Panc1 (cell line): ENCODE measurements around the gene COL23A1. TPM values are rescaled to one million over a fixed set of nuclear protein-coding genes. Genes with fewer than 3 reads are reported as not detected.

Experiments used
- ATAC-seq: fragments of 200-7000 bp; cut with Tn5 transposase; 2 replicates; pipeline ENCODE4 v1.9.1; 2020; ENCODE audit warnings: mild to moderate bottlenecking, moderate library complexity
- BruUV-seq: library from RNA; stranded (reverse); fragments of 400-500 nt; replicated peaks from 2 replicates; lab custom pipeline; 2021; lab: Mats Ljungman, UMichigan
- CTCF ChIA-PET: fragments of 300-600 bp; sonication (Branson Sonifier 250); formaldehyde crosslinking; loops from one replicate; lab custom pipeline; 2022; ENCODE audit warnings: antibody characterized with exemption; lab: Charles Lee
- POLR2A ChIA-PET: fragments of 300-600 bp; sonication (Branson Sonifier 250); formaldehyde crosslinking; loops from one replicate; lab custom pipeline; 2022; ENCODE audit warnings: antibody characterized with exemption; lab: Charles Lee
- DNase-seq: peaks from one replicate; pipeline ENCODE4 v3.0.0-alpha.2; 2010; ENCODE audit warnings: low read depth, low spot score
- H3K27ac ChIP-seq: 2 replicates; pipeline ENCODE4 v1.5.1; 2011; ENCODE audit warnings: mild to moderate bottlenecking, low read length, inconsistent platforms
- H3K27me3 ChIP-seq: fragments of 200-500 bp; sonication (Bioruptor generic); 2 replicates; pipeline ENCODE4 v1.6.0; 2014; ENCODE audit warnings: low read length, inconsistent platforms; ENCODE audit not compliant: control insufficient read depth, insufficient read depth
- H3K36me3 ChIP-seq: fragments of 200-500 bp; sonication (Bioruptor generic); 2 replicates; pipeline ENCODE4 v1.5.1; 2014; ENCODE audit warnings: inconsistent platforms, mild to moderate bottlenecking, low read length, moderate library complexity; ENCODE audit not compliant: control insufficient read depth, insufficient read depth
- H3K4me1 ChIP-seq: 2 replicates; pipeline ENCODE4 v1.5.1; 2011; ENCODE audit warnings: inconsistent platforms, mild to moderate bottlenecking, low read length, moderate library complexity; ENCODE audit not compliant: control insufficient read depth, insufficient read depth
- H3K4me3 ChIP-seq, 2 experiments: 2 replicates each; pipeline ENCODE4 v1.5.1; 2011 to 2012; ENCODE audit warnings: low read depth in 2 of 2, low read length in 2 of 2, mild to moderate bottlenecking in 2 of 2, inconsistent platforms in 1 of 2, moderate library complexity in 1 of 2
- H3K9me3 ChIP-seq: fragments of 200-500 bp; sonication (Bioruptor generic); 2 replicates; pipeline ENCODE4 v1.5.1; 2014; ENCODE audit warnings: low read depth, mild to moderate bottlenecking, inconsistent platforms, low read length, moderate library complexity; ENCODE audit not compliant: control insufficient read depth, insufficient read depth
- POLR2AphosphoS5 ChIP-seq: IDR thresholded peaks from 2 replicates; pipeline ENCODE4 v1.6.1; 2012; ENCODE audit warnings: mild to moderate bottlenecking, low read depth, low read length, moderate library complexity
- SIN3A ChIP-seq: IDR thresholded peaks from 2 replicates; pipeline ENCODE4 v1.6.1; 2012; ENCODE audit warnings: low read depth, mild to moderate bottlenecking, low read length, moderate library complexity, borderline replicate concordance; ENCODE audit not compliant: insufficient read depth
- TCF7L2 ChIP-seq: IDR thresholded peaks from 2 replicates; pipeline ENCODE4 v1.6.1; 2011; ENCODE audit warnings: mild to moderate bottlenecking, low read depth, low read length, inconsistent platforms
- in situ Hi-C: cut with HindIII; loops from 2 replicates; pipeline ENCODE4 v1.10.0; 2016; ENCODE audit warnings: low sequenced_read_pairs, low pct_unique_long_range_greater_than_20kb
- intact Hi-C: fragments of 100-400 bp; cut with micrococcal nuclease; formaldehyde crosslinking; loops from one replicate; pipeline ENCODE4 v1.10.0; 2022; ENCODE audit not compliant: unreplicated experiment
- total RNA-seq: library from RNA; stranded (reverse); gene quantifications from one replicate; pipeline ENCODE4 v1.2.1, GENCODE V29; 2021; ENCODE audit not compliant: unreplicated experiment
- TF ChIP-seq, protein P1 (sequence below), 2 experiments: IDR thresholded peaks; 2 replicates each; pipeline ENCODE4 v1.6.1; 2011 to 2012; ENCODE audit warnings: low read depth in 2 of 2, control low read depth in 1 of 2, low read length in 1 of 2, mild to moderate bottlenecking in 1 of 2, moderate library complexity in 1 of 2; ENCODE audit not compliant: insufficient read depth in 1 of 2
- TF ChIP-seq, protein P2 (sequence below): fragments of 450-650 bp; IDR thresholded peaks from 2 replicates; pipeline ENCODE4 v1.5.1; 2017; ENCODE audit warnings: mild to moderate bottlenecking

Gene COL23A1
- total RNA-seq, 1 experiment from 2014 or later, result 0.05 TPM

DNA sequence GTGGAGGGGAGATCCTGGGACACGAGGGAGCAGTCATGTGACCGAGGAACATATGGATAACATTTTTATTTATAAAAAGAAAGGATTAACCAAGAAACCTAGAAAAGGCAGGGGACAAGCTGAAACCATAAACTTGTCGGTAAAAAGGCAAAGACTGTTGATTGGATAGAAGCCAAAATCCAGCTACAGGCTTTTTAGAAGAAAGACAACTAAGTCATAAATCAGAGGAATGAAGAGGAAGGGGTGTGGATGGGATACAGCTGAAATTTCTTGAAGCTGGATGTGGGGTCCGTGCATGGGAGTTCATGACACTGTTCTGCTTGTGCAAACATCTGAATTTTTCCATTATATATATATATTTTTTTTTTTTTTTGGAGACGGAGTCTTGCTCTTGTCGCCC, 246.9 kb downstream of the COL23A1 start:
- no peak for TF ChIP-seq TCF7L2
- TF ChIP-seq, protein P1, sequence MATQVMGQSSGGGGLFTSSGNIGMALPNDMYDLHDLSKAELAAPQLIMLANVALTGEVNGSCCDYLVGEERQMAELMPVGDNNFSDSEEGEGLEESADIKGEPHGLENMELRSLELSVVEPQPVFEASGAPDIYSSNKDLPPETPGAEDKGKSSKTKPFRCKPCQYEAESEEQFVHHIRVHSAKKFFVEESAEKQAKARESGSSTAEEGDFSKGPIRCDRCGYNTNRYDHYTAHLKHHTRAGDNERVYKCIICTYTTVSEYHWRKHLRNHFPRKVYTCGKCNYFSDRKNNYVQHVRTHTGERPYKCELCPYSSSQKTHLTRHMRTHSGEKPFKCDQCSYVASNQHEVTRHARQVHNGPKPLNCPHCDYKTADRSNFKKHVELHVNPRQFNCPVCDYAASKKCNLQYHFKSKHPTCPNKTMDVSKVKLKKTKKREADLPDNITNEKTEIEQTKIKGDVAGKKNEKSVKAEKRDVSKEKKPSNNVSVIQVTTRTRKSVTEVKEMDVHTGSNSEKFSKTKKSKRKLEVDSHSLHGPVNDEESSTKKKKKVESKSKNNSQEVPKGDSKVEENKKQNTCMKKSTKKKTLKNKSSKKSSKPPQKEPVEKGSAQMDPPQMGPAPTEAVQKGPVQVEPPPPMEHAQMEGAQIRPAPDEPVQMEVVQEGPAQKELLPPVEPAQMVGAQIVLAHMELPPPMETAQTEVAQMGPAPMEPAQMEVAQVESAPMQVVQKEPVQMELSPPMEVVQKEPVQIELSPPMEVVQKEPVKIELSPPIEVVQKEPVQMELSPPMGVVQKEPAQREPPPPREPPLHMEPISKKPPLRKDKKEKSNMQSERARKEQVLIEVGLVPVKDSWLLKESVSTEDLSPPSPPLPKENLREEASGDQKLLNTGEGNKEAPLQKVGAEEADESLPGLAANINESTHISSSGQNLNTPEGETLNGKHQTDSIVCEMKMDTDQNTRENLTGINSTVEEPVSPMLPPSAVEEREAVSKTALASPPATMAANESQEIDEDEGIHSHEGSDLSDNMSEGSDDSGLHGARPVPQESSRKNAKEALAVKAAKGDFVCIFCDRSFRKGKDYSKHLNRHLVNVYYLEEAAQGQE (IDR thresholded peaks at IDR 0.05; ENCODE audit: insufficient read depth in 1 of 2, low read depth in 2 of 2, low read length in 1 of 2), result no peak
- H3K4me3 ChIP-seq, result no peak overlapping the region
- POLR2A ChIA-PET, result no interaction called here
- intact Hi-C loops (no loop called here), in situ Hi-C loops (no loop called here)
- DNase-seq (no peak), ATAC-seq (no peak)
- H3K27me3 ChIP-seq, result no peaks in the 10 kb centered on the region; the same call in none of the 2 replicates
- H3K27ac ChIP-seq, result no peak overlapping the region
- BruUV-seq, result no TSS peak
- no peaks in the 10 kb centered on the region for H3K9me3 ChIP-seq
- CTCF ChIA-PET, result no interaction called here
- H3K36me3 ChIP-seq, result no peaks in the 10 kb centered on the region
- no peaks in the 10 kb centered on the region for H3K4me1 ChIP-seq

DNA sequence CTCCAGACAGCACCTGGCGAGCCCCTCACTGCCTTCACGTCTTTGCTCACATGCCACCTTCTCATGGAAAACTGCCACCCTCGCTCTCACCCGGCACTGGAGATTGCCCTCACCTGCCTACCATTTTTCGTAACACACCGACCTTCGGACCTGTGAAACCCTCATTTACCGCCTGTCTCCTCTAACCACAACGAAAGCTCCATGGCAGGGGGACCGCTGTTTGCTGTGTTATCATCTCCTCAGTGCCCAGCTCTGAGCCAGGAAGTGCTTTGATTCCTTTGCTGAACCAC, 248.4 kb downstream of the COL23A1 start:
- Histone ChIP-seq H3K9me3 (no peaks in the 10 kb centered on the region), H3K36me3 (no peaks in the 10 kb centered on the region), H3K27me3 (peaks cover 2% of the 10 kb centered on the region), H3K4me1 (no peaks in the 10 kb centered on the region), H3K4me3 (no peak overlapping the region), H3K27ac (no peak overlapping the region)
- DNase-seq (no peak), ATAC-seq (no peak)
- CTCF ChIA-PET, result no interaction called here
- POLR2A ChIA-PET, result no interaction called here
- TF ChIP-seq, protein P2, sequence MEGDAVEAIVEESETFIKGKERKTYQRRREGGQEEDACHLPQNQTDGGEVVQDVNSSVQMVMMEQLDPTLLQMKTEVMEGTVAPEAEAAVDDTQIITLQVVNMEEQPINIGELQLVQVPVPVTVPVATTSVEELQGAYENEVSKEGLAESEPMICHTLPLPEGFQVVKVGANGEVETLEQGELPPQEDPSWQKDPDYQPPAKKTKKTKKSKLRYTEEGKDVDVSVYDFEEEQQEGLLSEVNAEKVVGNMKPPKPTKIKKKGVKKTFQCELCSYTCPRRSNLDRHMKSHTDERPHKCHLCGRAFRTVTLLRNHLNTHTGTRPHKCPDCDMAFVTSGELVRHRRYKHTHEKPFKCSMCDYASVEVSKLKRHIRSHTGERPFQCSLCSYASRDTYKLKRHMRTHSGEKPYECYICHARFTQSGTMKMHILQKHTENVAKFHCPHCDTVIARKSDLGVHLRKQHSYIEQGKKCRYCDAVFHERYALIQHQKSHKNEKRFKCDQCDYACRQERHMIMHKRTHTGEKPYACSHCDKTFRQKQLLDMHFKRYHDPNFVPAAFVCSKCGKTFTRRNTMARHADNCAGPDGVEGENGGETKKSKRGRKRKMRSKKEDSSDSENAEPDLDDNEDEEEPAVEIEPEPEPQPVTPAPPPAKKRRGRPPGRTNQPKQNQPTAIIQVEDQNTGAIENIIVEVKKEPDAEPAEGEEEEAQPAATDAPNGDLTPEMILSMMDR, result no peak
- TF ChIP-seq SIN3A, result no peak
- TF ChIP-seq, protein P1 (IDR thresholded peaks at IDR 0.05; ENCODE audit: insufficient read depth in 1 of 2, low read depth in 2 of 2, low read length in 1 of 2), result no peak
- no peak for TF ChIP-seq POLR2AphosphoS5
- no peak for TF ChIP-seq TCF7L2
- in situ Hi-C loops (no loop called here), intact Hi-C loops (no loop called here)
- no TSS peak for BruUV-seq
